Mesothelial cell of epicardium (in vitro differentiated cells): Measurements from ENCODE around the gene RAET1G. TPM values are rescaled to one million over a fixed set of nuclear protein-coding genes. Genes with fewer than 3 reads are reported as not detected.
A peak's percentile ranks its signal among the peaks of the same experiment; 100 is the strongest.
"Not testable (repeated sequence)": the region's sequence is repeated elsewhere in the genome, so short reads cannot be mapped to it uniquely, and the experiment has no call there.

Source experiments
- DNase-seq, 2 experiments: peaks; one replicate each; pipeline ENCODE4 v3.0.0; 2021; ENCODE audit warnings: low spot score in 2 of 2; ENCODE audit not compliant: unreplicated experiment in 2 of 2
- H3K27ac Mint-ChIP-seq: 2 replicates; pipeline ENCODE4 v1.8.0; 2021; ENCODE audit warnings: mixed read lengths
- H3K27me3 Mint-ChIP-seq: 2 replicates; pipeline ENCODE4 v1.8.0; 2021; ENCODE audit warnings: low read depth, mixed read lengths
- H3K36me3 Mint-ChIP-seq: 2 replicates; pipeline ENCODE4 v1.8.0; 2021; ENCODE audit warnings: mixed read lengths
- H3K4me1 Mint-ChIP-seq: 2 replicates; pipeline ENCODE4 v1.8.0; 2021; ENCODE audit warnings: mixed read lengths
- H3K4me3 Mint-ChIP-seq: 2 replicates; pipeline ENCODE4 v1.8.0; 2021; ENCODE audit warnings: mild to moderate bottlenecking, moderate library complexity, mixed read lengths
- H3K9me3 Mint-ChIP-seq: 2 replicates; pipeline ENCODE4 v1.8.0; 2021; ENCODE audit warnings: mixed read lengths
- CTCF ChIP-seq: fragments of 200-600 bp; sonication (generic); IDR thresholded peaks from one replicate; pipeline ENCODE4 v1.5.0; 2021; ENCODE audit warnings: antibody characterized with exemption; ENCODE audit not compliant: unreplicated experiment
- total RNA-seq: library from RNA; stranded (reverse); gene quantifications from 3 replicates; pipeline ENCODE4 v1.2.1, GENCODE V29; 2021

The RAET1G gene
- total RNA-seq, 1 donor from 2014 or later: not detected

- Mint-ChIP-seq H3K27ac (no peak overlapping the region), H3K36me3 (no peaks in the 10 kb centered on the region), H3K9me3 (no peaks in the 10 kb centered on the region), H3K27me3 (peaks cover 86% of the 10 kb centered on the region), H3K4me1 (peaks cover 10% of the 10 kb centered on the region), H3K4me3 (no peak overlapping the region)
- no peak for TF ChIP-seq CTCF
- no peak for DNase-seq
Observed at GRCh38 chr6:149919834-149920225, 3.1 kb downstream of the RAET1G start.

DNA sequence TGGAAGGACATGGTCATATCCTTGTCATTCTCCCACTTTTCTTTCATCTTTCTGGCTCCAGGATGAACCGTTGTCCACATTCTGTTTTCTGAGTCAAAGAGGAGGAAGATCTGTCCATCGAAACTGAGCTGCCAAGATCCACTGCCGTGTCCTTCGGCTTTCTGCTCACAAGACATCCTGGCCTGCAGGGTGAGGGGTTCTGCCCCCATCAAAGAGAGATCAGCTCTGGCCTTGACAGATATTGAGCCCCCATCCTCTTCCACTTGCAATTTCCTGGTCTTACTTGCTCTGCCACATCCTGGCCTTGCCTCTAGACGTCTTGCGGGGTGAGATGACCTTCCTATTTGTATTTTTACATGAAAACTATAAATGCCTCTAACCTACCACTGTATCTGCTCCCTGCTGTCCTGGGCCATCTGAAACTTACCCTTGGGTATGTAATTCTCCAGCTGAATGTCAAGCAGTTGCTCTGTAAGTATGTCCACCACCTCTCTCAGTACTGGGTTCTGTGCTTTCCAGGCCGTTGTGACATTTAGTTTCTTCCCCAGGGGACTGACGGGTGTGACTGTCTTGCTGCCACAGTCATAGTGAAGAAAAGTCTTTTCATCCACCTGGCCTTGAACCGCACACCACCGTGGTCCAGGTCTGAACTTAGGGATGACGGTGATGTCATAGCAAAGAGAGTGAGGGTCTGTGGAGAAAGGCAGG lies 3.6 kb downstream of the RAET1G start:
- not testable (repeated sequence) for H3K4me1 Mint-ChIP-seq, H3K27ac Mint-ChIP-seq, H3K4me3 Mint-ChIP-seq, H3K9me3 Mint-ChIP-seq, H3K36me3 Mint-ChIP-seq, DNase-seq
- H3K27me3 Mint-ChIP-seq: peaks cover 86% of the 10 kb centered on the region

DNA sequence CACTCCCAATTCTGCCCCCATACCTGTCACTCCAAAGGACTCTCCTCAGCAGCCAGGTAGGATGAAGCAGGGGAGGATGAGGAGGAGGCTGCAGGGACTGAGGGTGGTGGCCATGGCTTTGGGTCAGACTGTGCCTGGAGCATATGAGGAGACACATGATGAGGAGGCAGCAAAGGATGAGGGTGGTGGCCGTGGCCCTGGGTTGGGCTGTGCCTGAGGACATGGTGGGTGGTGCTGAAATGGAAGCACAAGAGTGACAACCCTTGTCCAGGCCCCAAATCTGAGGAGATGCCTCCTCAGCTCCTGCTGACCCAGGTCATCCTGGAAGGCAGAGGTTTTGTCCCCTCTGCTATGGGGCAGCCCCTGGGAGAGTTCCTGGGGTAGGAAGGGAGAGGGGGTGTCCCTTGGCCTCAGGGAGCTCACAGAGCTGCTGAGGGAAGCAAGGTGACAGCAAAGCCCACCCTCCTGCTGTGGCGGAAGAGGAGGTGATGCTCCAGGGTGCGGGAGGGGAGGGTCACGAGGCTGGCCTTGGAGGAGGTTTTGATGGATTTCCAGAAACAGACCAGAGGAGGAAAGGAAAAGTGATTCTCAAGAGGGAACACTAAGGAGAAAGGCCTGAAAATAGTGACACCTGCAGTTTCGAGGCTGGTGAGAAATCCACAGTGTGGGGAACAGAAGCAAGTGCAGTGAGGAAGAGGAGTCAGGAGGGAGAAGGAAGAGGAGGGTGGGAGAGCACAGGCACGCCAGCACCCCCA lies 4.6 kb downstream of the RAET1G start:
- peak in 1 of 2 experiments; percentile 33 for DNase-seq
- Mint-ChIP-seq H3K27me3 (peaks cover 86% of the 10 kb centered on the region), H3K9me3 (no peaks in the 10 kb centered on the region), H3K4me1 (peaks cover 6% of the 10 kb centered on the region), H3K4me3 (no peak overlapping the region), H3K27ac (no peak overlapping the region), H3K36me3 (no peaks in the 10 kb centered on the region)
- no peak for TF ChIP-seq CTCF

- no peak for DNase-seq
- H3K4me1 Mint-ChIP-seq: no peaks in the 10 kb centered on the region
- no peaks in the 10 kb centered on the region for H3K36me3 Mint-ChIP-seq
- H3K27ac Mint-ChIP-seq: no peak overlapping the region
- H3K9me3 Mint-ChIP-seq: no peaks in the 10 kb centered on the region
- peaks cover 86% of the 10 kb centered on the region for H3K27me3 Mint-ChIP-seq
- TF ChIP-seq CTCF: no peak
- no peak overlapping the region for H3K4me3 Mint-ChIP-seq
Observed at GRCh38 chr6:149917679-149918078, 5.2 kb downstream of the RAET1G start.

GRCh38 chr6:149915970-149916865 lies 6.7 kb downstream of the RAET1G start:
- H3K9me3 Mint-ChIP-seq: no peaks in the 10 kb centered on the region
- no peaks in the 10 kb centered on the region for H3K36me3 Mint-ChIP-seq
- H3K4me3 Mint-ChIP-seq: no peak overlapping the region
- H3K27me3 Mint-ChIP-seq: peaks cover 81% of the 10 kb centered on the region
- DNase-seq: no peak
- no peaks in the 10 kb centered on the region for H3K4me1 Mint-ChIP-seq
- no peak for TF ChIP-seq CTCF
- no peak overlapping the region for H3K27ac Mint-ChIP-seq
